Mammary epithelial cell (primary cell): ENCODE data around the gene TBCC.

Source experiments
- EZH2 ChIP-seq: IDR thresholded peaks from 2 replicates; pipeline ENCODE4 v1.6.1; 2012; ENCODE audit warnings: low read length, inconsistent platforms, borderline replicate concordance
- TF ChIP-seq, protein P1 (sequence below), 2 donors: IDR thresholded peaks in 1 of 2; conservative IDR thresholded peaks in 1 of 2; 2 replicates each; pipeline ENCODE4 v1.5.1; 2011 to 2012; ENCODE audit warnings: inconsistent platforms in 2 of 2, low read length in 2 of 2, mild to moderate bottlenecking in 2 of 2, control low read depth in 1 of 2, low read depth in 1 of 2; ENCODE audit not compliant: insufficient read depth in 1 of 2; ENCODE audit errors: extremely low read depth in 1 of 2

DNA sequence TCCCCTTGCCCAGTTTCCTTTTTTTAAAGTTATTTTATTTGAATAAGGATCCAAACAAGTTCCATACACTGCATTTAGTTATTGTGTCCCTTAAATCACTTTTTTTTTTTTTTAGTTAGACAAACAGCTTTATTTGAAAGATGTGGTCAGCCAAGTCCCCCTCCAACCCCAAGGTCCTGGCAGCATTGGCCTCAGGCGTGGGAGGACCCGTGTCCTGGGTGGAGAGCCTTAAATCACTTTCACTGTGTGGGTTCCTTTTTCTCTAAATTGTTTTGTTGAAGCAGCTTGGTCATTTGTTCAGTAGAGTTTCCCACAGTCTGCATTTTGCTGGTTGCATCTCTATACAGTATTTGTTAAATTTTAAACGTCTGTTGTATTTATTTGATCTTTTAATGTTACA, 5.2 kb upstream of the TBCC start:
- TF ChIP-seq, protein P1, sequence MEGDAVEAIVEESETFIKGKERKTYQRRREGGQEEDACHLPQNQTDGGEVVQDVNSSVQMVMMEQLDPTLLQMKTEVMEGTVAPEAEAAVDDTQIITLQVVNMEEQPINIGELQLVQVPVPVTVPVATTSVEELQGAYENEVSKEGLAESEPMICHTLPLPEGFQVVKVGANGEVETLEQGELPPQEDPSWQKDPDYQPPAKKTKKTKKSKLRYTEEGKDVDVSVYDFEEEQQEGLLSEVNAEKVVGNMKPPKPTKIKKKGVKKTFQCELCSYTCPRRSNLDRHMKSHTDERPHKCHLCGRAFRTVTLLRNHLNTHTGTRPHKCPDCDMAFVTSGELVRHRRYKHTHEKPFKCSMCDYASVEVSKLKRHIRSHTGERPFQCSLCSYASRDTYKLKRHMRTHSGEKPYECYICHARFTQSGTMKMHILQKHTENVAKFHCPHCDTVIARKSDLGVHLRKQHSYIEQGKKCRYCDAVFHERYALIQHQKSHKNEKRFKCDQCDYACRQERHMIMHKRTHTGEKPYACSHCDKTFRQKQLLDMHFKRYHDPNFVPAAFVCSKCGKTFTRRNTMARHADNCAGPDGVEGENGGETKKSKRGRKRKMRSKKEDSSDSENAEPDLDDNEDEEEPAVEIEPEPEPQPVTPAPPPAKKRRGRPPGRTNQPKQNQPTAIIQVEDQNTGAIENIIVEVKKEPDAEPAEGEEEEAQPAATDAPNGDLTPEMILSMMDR (conservative IDR thresholded peaks at IDR 0.05 in 1 of 2, IDR thresholded peaks at IDR 0.05 in 1 of 2; ENCODE audit: extremely low read depth in 1 of 2, insufficient read depth in 1 of 2, low read depth in 1 of 2, low read length in 2 of 2), result no peak
- no peak for TF ChIP-seq EZH2
